HEK293 (cell line): ENCODE measurements around the gene ZNF831.

ENCODE experiments used
- CTCF ChIA-PET: fragments of 350-600 bp; formaldehyde crosslinking; extraction: SDS; loops from one replicate; lab custom pipeline; 2021; ENCODE audit warnings: antibody characterized with exemption; lab: Yijun Ruan, JAX
- POLR2A ChIA-PET: fragments of 300-600 bp; formaldehyde crosslinking; extraction: SDS; loops from one replicate; lab custom pipeline; 2020; ENCODE audit warnings: antibody characterized with exemption, inconsistent platforms; lab: Yijun Ruan, JAX
- H3K27ac ChIP-seq: fragments of 200-500 bp; sonication (Bioruptor generic); 2 replicates; pipeline ENCODE4 v1.5.1; 2014; ENCODE audit warnings: low read depth, low read length, control low read depth, inconsistent platforms; ENCODE audit errors: extremely low read depth
- H3K36me3 ChIP-seq, 2 experiments: fragments of 200-500 bp in 1 of 2; sonication (Bioruptor generic) in 1 of 2; 1 replicate in 1 of 2; 2 replicates in 1 of 2; pipeline ENCODE4 v1.5.1; 2014 to 2017; ENCODE audit warnings: inconsistent platforms in 2 of 2, low read length in 2 of 2; ENCODE audit not compliant: control insufficient read depth in 2 of 2, insufficient read depth in 1 of 2
- H3K4me1 ChIP-seq: fragments of 200-500 bp; sonication (Bioruptor generic); 2 replicates; pipeline ENCODE4 v1.5.1; 2014; ENCODE audit warnings: mild to moderate bottlenecking, low read length, inconsistent platforms; ENCODE audit not compliant: control insufficient read depth, insufficient read depth
- H3K4me3 ChIP-seq: 2 replicates; pipeline ENCODE4 v1.5.1; 2011; ENCODE audit warnings: low read depth, mild to moderate bottlenecking, control low read depth, low read length, moderate library complexity
- H3K9me3 ChIP-seq: fragments of 200-500 bp; sonication (Bioruptor generic); 2 replicates; pipeline ENCODE4 v1.5.1; 2014; ENCODE audit warnings: low read depth, low read length, inconsistent platforms; ENCODE audit not compliant: control insufficient read depth, insufficient read depth
- EGR2 ChIP-seq: fragments of 450-650 bp; formaldehyde crosslinking; IDR thresholded peaks from 2 replicates; pipeline ENCODE4 v1.5.1; 2016; ENCODE audit warnings: low read depth, missing biosample characterization, missing genetic modification characterization
- GLI2 ChIP-seq: fragments of 450-650 bp; formaldehyde crosslinking; IDR thresholded peaks from 2 replicates; pipeline ENCODE4; 2017; ENCODE audit warnings: missing biosample characterization, missing genetic modification characterization, low read depth, borderline replicate concordance
- GLIS1 ChIP-seq: fragments of 450-650 bp; formaldehyde crosslinking; IDR thresholded peaks from 2 replicates; pipeline ENCODE4 v1.5.1; 2016; ENCODE audit warnings: missing biosample characterization, missing genetic modification characterization
- GLIS2 ChIP-seq: fragments of 450-650 bp; formaldehyde crosslinking; IDR thresholded peaks from 2 replicates; pipeline ENCODE4 v1.5.1; 2016; ENCODE audit warnings: missing biosample characterization, missing genetic modification characterization
- KLF7 ChIP-seq: fragments of 450-650 bp; formaldehyde crosslinking; IDR thresholded peaks from 2 replicates; pipeline ENCODE4 v1.5.1; 2016; ENCODE audit warnings: missing biosample characterization, missing genetic modification characterization, borderline replicate concordance
- KLF9 ChIP-seq: fragments of 450-650 bp; formaldehyde crosslinking; IDR thresholded peaks from 2 replicates; pipeline ENCODE4 v1.5.1; 2016; ENCODE audit warnings: missing biosample characterization, missing genetic modification characterization, low read depth
- OVOL3 ChIP-seq: fragments of 450-650 bp; formaldehyde crosslinking; IDR thresholded peaks from 2 replicates; pipeline ENCODE4 v1.5.1; 2016; ENCODE audit warnings: missing biosample characterization, missing genetic modification characterization
- PRDM4 ChIP-seq: fragments of 450-650 bp; formaldehyde crosslinking; IDR thresholded peaks from 2 replicates; pipeline ENCODE4 v1.5.1; 2017; ENCODE audit warnings: missing biosample characterization, missing genetic modification characterization
- SCRT2 ChIP-seq: fragments of 450-650 bp; formaldehyde crosslinking; IDR thresholded peaks from 2 replicates; pipeline ENCODE4 v1.5.1; 2016; ENCODE audit warnings: missing biosample characterization, missing genetic modification characterization
- SP2 ChIP-seq: fragments of 450-650 bp; formaldehyde crosslinking; IDR thresholded peaks from 2 replicates; pipeline ENCODE4 v1.5.1; 2016; ENCODE audit warnings: missing biosample characterization, missing genetic modification characterization
- SP3 ChIP-seq: fragments of 450-650 bp; formaldehyde crosslinking; IDR thresholded peaks from 2 replicates; pipeline ENCODE4 v1.5.1; 2016; ENCODE audit warnings: missing biosample characterization, missing genetic modification characterization
- TCF7L2 ChIP-seq: IDR thresholded peaks from 2 replicates; pipeline ENCODE4 v1.6.1; 2011; ENCODE audit warnings: low read depth, mild to moderate bottlenecking, inconsistent platforms, low read length, moderate library complexity, borderline replicate concordance
- TSHZ1 ChIP-seq: fragments of 450-650 bp; formaldehyde crosslinking; IDR thresholded peaks from 2 replicates; pipeline ENCODE4 v1.5.1; 2016; ENCODE audit warnings: missing biosample characterization, missing genetic modification characterization, borderline replicate concordance
- ZBTB20 ChIP-seq: fragments of 450-650 bp; formaldehyde crosslinking; IDR thresholded peaks from 2 replicates; pipeline ENCODE4 v1.5.1; 2016; ENCODE audit warnings: missing biosample characterization, missing genetic modification characterization
- ZNF112 ChIP-seq: fragments of 450-650 bp; formaldehyde crosslinking; IDR thresholded peaks from 2 replicates; pipeline ENCODE4 v1.5.0; 2017; ENCODE audit warnings: missing biosample characterization, missing genetic modification characterization
- ZNF175 ChIP-seq: fragments of 450-650 bp; formaldehyde crosslinking; IDR thresholded peaks from 2 replicates; pipeline ENCODE4 v1.5.1; 2016; ENCODE audit warnings: missing biosample characterization, missing genetic modification characterization
- ZNF18 ChIP-seq: fragments of 450-650 bp; formaldehyde crosslinking; IDR thresholded peaks from 2 replicates; pipeline ENCODE4 v1.5.1; 2016; ENCODE audit warnings: missing biosample characterization, missing genetic modification characterization
- ZNF423 ChIP-seq: fragments of 450-650 bp; formaldehyde crosslinking; IDR thresholded peaks from 2 replicates; pipeline ENCODE4 v1.5.1; 2016; ENCODE audit warnings: missing biosample characterization, missing genetic modification characterization
- ZNF580 ChIP-seq: fragments of 450-650 bp; formaldehyde crosslinking; IDR thresholded peaks from 2 replicates; pipeline ENCODE4 v1.5.1; 2016; ENCODE audit warnings: missing biosample characterization, missing genetic modification characterization
- ZNF654 ChIP-seq: fragments of 450-650 bp; formaldehyde crosslinking; IDR thresholded peaks from 2 replicates; pipeline ENCODE4 v1.5.1; 2016; ENCODE audit warnings: low read depth, missing biosample characterization, missing genetic modification characterization
- ZNF704 ChIP-seq: fragments of 450-650 bp; formaldehyde crosslinking; IDR thresholded peaks from 2 replicates; pipeline ENCODE4 v1.5.1; 2016; ENCODE audit warnings: missing biosample characterization, missing genetic modification characterization
- ZNF747 ChIP-seq: fragments of 450-650 bp; formaldehyde crosslinking; IDR thresholded peaks from 2 replicates; pipeline ENCODE4 v1.5.1; 2016; ENCODE audit warnings: missing biosample characterization, missing genetic modification characterization
- ZNF837 ChIP-seq: fragments of 450-650 bp; formaldehyde crosslinking; IDR thresholded peaks from 2 replicates; pipeline ENCODE4 v1.5.1; 2016; ENCODE audit warnings: missing biosample characterization, missing genetic modification characterization

Gene ZNF831

GRCh38 chr20:59207235-59207634 is 43.6 kb downstream of the ZNF831 start:
- CTCF ChIA-PET = interaction anchor here (0.6 to 5.4 kb wide), 11 partner anchors 8 to 362 kb away, joined by 3 to 29 read pairs (median 3); no protein-coding TSS in a partner anchor
- Histone ChIP-seq H3K27ac (no peak overlapping the region), H3K36me3 (no peaks in the 10 kb centered on the region), H3K4me1 (no peaks in the 10 kb centered on the region), H3K9me3 (no peaks in the 10 kb centered on the region)
- POLR2A ChIA-PET = interaction anchor here (1.0 kb wide), 1 partner anchor 175 kb away, joined by 4 read pairs; the partner anchor contains the start of gene ATP5F1E
- TF ChIP-seq ZNF175 (tag by site-specific recombination) (no peak), ZNF112 (tag by site-specific recombination) (no peak), ZNF423 (tag by site-specific recombination) (no peak), SCRT2 (tag by site-specific recombination) (no peak), OVOL3 (tag by site-specific recombination) (no peak), ZNF704 (no peak), ZNF837 (tag by site-specific recombination) (no peak), ZNF747 (no peak), SP2 (tag by site-specific recombination) (no peak), KLF7 (tag by site-specific recombination) (no peak), PRDM4 (tag by site-specific recombination) (no peak)
- TF ChIP-seq, all 188 proteins: peak for 0
- H3K4me3 ChIP-seq = no peak overlapping the region

GRCh38 chr20:59207742-59208357 is 44.2 kb downstream of the ZNF831 start:
- TF ChIP-seq ZNF654 = peak; percentile 39
- TF ChIP-seq PRDM4 (tag by site-specific recombination) = no peak
- TF ChIP-seq GLIS2 (tag by site-specific recombination) = no peak
- no peak for TF ChIP-seq ZBTB20 (tag by site-specific recombination)
- TF ChIP-seq ZNF18 (tag by site-specific recombination) = no peak
- no peak for TF ChIP-seq TSHZ1
- no peak for TF ChIP-seq KLF9 (tag by site-specific recombination)
- no peak for TF ChIP-seq SP3 (tag by site-specific recombination)
- no peak for TF ChIP-seq KLF7 (tag by site-specific recombination)
- TF ChIP-seq TCF7L2 = no peak
- no peak for TF ChIP-seq GLI2 (tag by site-specific recombination)
- TF ChIP-seq GLIS1 (tag by site-specific recombination) = peak; percentile 59; the same call in 1 of the 2 replicates
- no peak for TF ChIP-seq EGR2
- TF ChIP-seq ZNF580 = no peak
- Histone ChIP-seq H3K4me3 (no peak overlapping the region), H3K36me3 (no peaks in the 10 kb centered on the region), H3K4me1 (no peaks in the 10 kb centered on the region), H3K27ac (no peak overlapping the region), H3K9me3 (no peaks in the 10 kb centered on the region)
- ChIA-PET CTCF (interaction anchor here (0.6 to 5.4 kb wide), 14 partner anchors 8 to 363 kb away, joined by 3 to 29 read pairs (median 3); no protein-coding TSS in a partner anchor), POLR2A (interaction anchor here (1.0 kb wide), 1 partner anchor 176 kb away, joined by 4 read pairs; the partner anchor contains the start of gene ATP5F1E)
